ENCODE results near the gene CCP110.

Gene CCP110

GRCh38 chr16:19559242-19559910 lies 35.6 kb downstream of the CCP110 start:
- DNase-seq (ENCODE audit: insufficient read length), result no peak
- TF ChIP-seq POLR2A (IDR thresholded peaks at IDR 0.05; ENCODE audit: low read depth, low read length), result no peak
- TF ChIP-seq TAF1 (IDR thresholded peaks at IDR 0.05; ENCODE audit: borderline replicate concordance, low read depth, low read length), result no peak
- TF ChIP-seq POLR2AphosphoS5 (IDR thresholded peaks at IDR 0.05; ENCODE audit: low read depth, low read length), result no peak
- no peak for FAIRE-seq

GRCh38 chr16:19560078-19560477 lies 36.3 kb downstream of the CCP110 start:
- no peak for FAIRE-seq
- DNase-seq (ENCODE audit: insufficient read length), result no peak
- no peak for TF ChIP-seq TAF1 (IDR thresholded peaks at IDR 0.05; ENCODE audit: borderline replicate concordance, low read depth, low read length)
- TF ChIP-seq POLR2A (IDR thresholded peaks at IDR 0.05; ENCODE audit: low read depth, low read length), result no peak

- DNase-seq (ENCODE audit: insufficient read length) (no peak), FAIRE-seq (no peak)
- no peak for TF ChIP-seq POLR2A (IDR thresholded peaks at IDR 0.05; ENCODE audit: low read depth, low read length)
- TF ChIP-seq POLR2AphosphoS5 (IDR thresholded peaks at IDR 0.05; ENCODE audit: low read depth, low read length), result no peak
- TF ChIP-seq TAF1 (IDR thresholded peaks at IDR 0.05; ENCODE audit: borderline replicate concordance, low read depth, low read length), result no peak
Observed at GRCh38 chr16:19563377-19563776, 39.6 kb downstream of the CCP110 start.

- DNase-seq (ENCODE audit: insufficient read length), result no peak
- FAIRE-seq, result no peak
- no peak for TF ChIP-seq POLR2A (IDR thresholded peaks at IDR 0.05; ENCODE audit: low read depth, low read length)
- TF ChIP-seq POLR2AphosphoS5 (IDR thresholded peaks at IDR 0.05; ENCODE audit: low read depth, low read length), result no peak
- TF ChIP-seq TAF1 (IDR thresholded peaks at IDR 0.05; ENCODE audit: borderline replicate concordance, low read depth, low read length), result no peak
Observed at GRCh38 chr16:19566362-19566761, 42.6 kb downstream of the CCP110 start.

GRCh38 chr16:19567560-19567959 lies 43.8 kb downstream of the CCP110 start:
- TF ChIP-seq POLR2AphosphoS5 (IDR thresholded peaks at IDR 0.05; ENCODE audit: low read depth, low read length) (no peak), TAF1 (IDR thresholded peaks at IDR 0.05; ENCODE audit: borderline replicate concordance, low read depth, low read length) (no peak), POLR2A (IDR thresholded peaks at IDR 0.05; ENCODE audit: low read depth, low read length) (no peak)
- DNase-seq (ENCODE audit: insufficient read length), result no peak
- no peak for FAIRE-seq

- FAIRE-seq, result no peak
- no peak for DNase-seq (ENCODE audit: insufficient read length)
- TF ChIP-seq POLR2A (IDR thresholded peaks at IDR 0.05; ENCODE audit: low read depth, low read length) (no peak), POLR2AphosphoS5 (IDR thresholded peaks at IDR 0.05; ENCODE audit: low read depth, low read length) (no peak), TAF1 (IDR thresholded peaks at IDR 0.05; ENCODE audit: borderline replicate concordance, low read depth, low read length) (no peak)
Observed at GRCh38 chr16:19573997-19574396, 50.3 kb downstream of the CCP110 start.

- DNase-seq (ENCODE audit: insufficient read length), result no peak
- no peak for FAIRE-seq
- TF ChIP-seq POLR2A (IDR thresholded peaks at IDR 0.05; ENCODE audit: low read depth, low read length), result no peak
- no peak for TF ChIP-seq TAF1 (IDR thresholded peaks at IDR 0.05; ENCODE audit: borderline replicate concordance, low read depth, low read length)
- no peak for TF ChIP-seq POLR2AphosphoS5 (IDR thresholded peaks at IDR 0.05; ENCODE audit: low read depth, low read length)
Observed at GRCh38 chr16:19574615-19575014, 50.9 kb downstream of the CCP110 start.

GRCh38 chr16:19578378-19578971 lies 54.7 kb downstream of the CCP110 start:
- FAIRE-seq, result no peak
- DNase-seq (ENCODE audit: insufficient read length), result no peak
- TF ChIP-seq TAF1 (IDR thresholded peaks at IDR 0.05; ENCODE audit: borderline replicate concordance, low read depth, low read length), result no peak
- TF ChIP-seq POLR2A (IDR thresholded peaks at IDR 0.05; ENCODE audit: low read depth, low read length), result no peak
- TF ChIP-seq POLR2AphosphoS5 (IDR thresholded peaks at IDR 0.05; ENCODE audit: low read depth, low read length), result no peak

- TF ChIP-seq TAF1 (IDR thresholded peaks at IDR 0.05; ENCODE audit: borderline replicate concordance, low read depth, low read length) (no peak), POLR2A (IDR thresholded peaks at IDR 0.05; ENCODE audit: low read depth, low read length) (no peak), POLR2AphosphoS5 (IDR thresholded peaks at IDR 0.05; ENCODE audit: low read depth, low read length) (no peak)
- FAIRE-seq, result no peak
- no peak for DNase-seq (ENCODE audit: insufficient read length)
Observed at GRCh38 chr16:19582050-19582831, 58.5 kb downstream of the CCP110 start.

- DNase-seq (ENCODE audit: insufficient read length) (no peak), FAIRE-seq (peak; percentile 72)
- TF ChIP-seq TAF1 (IDR thresholded peaks at IDR 0.05; ENCODE audit: borderline replicate concordance, low read depth, low read length) (no peak), POLR2A (IDR thresholded peaks at IDR 0.05; ENCODE audit: low read depth, low read length) (no peak), POLR2AphosphoS5 (IDR thresholded peaks at IDR 0.05; ENCODE audit: low read depth, low read length) (no peak)
Observed at GRCh38 chr16:19583665-19584300, 60.0 kb downstream of the CCP110 start.

- FAIRE-seq (no peak), DNase-seq (ENCODE audit: insufficient read length) (no peak)
- TF ChIP-seq POLR2AphosphoS5 (IDR thresholded peaks at IDR 0.05; ENCODE audit: low read depth, low read length) (no peak), POLR2A (IDR thresholded peaks at IDR 0.05; ENCODE audit: low read depth, low read length) (no peak), TAF1 (IDR thresholded peaks at IDR 0.05; ENCODE audit: borderline replicate concordance, low read depth, low read length) (no peak)
Observed at GRCh38 chr16:19588661-19589060, 64.9 kb downstream of the CCP110 start.
